ENCODE results near the gene USP36.

- TF ChIP-seq CTCF (conservative IDR thresholded peaks at IDR 0.05; ENCODE audit: low read length) (no peak), EZH2phosphoT487 (IDR thresholded peaks at IDR 0.05; ENCODE audit: borderline replicate concordance) (no peak)
These were observed 18.1 kb downstream of the USP36 start for GRCh38 chr17:78822552-78822951.

Measured in Loucy (cell line).